ENCODE results near the gene PRRC2A. TPM values are rescaled to one million over a fixed set of nuclear protein-coding genes. Genes with fewer than 3 reads are reported as not detected.

The PRRC2A gene
- total RNA-seq, 1 experiment from 2014 or later: 509 TPM

GRCh38 chr6:31636698-31637596, 16.4 kb downstream of the PRRC2A start:
- CTCF ChIA-PET: interaction anchor here (2.0 kb wide), 1 partner anchor 15 kb away, joined by 6 read pairs; the partner anchor contains the start of gene PRRC2A
- Mint-ChIP-seq H3K36me3 (ENCODE audit: insufficient read depth, unreplicated experiment) (peaks cover 92% of the 10 kb centered on the region), H3K9me3 (ENCODE audit: low read depth, unreplicated experiment) (no peaks in the 10 kb centered on the region), H3K27ac (ENCODE audit: unreplicated experiment) (peak overlapping the region; percentile 11), H3K4me3 (ENCODE audit: low read depth, unreplicated experiment) (no peak overlapping the region), H3K4me1 (ENCODE audit: low read depth, unreplicated experiment) (no peaks in the 10 kb centered on the region), H3K27me3 (ENCODE audit: unreplicated experiment) (no peaks in the 10 kb centered on the region)
- no peak for DNase-seq
- TSS peak; percentile 24 for BruUV-seq (replicated peaks)
- no peak for TF ChIP-seq CTCF (IDR thresholded peaks at IDR 0.05; ENCODE audit: unreplicated experiment)
- intact Hi-C loops (cut with micrococcal nuclease; ENCODE audit: unreplicated experiment): no loop called here

GRCh38 chr6:31639043-31639442, 18.5 kb downstream of the PRRC2A start:
- H3K4me1 Mint-ChIP-seq (ENCODE audit: low read depth, unreplicated experiment): no peaks in the 10 kb centered on the region
- intact Hi-C loops (cut with micrococcal nuclease; ENCODE audit: unreplicated experiment): no loop called here
- H3K36me3 Mint-ChIP-seq (ENCODE audit: insufficient read depth, unreplicated experiment): peaks cover 92% of the 10 kb centered on the region
- no peaks in the 10 kb centered on the region for H3K9me3 Mint-ChIP-seq (ENCODE audit: low read depth, unreplicated experiment)
- BruUV-seq (replicated peaks): no TSS peak
- H3K27me3 Mint-ChIP-seq (ENCODE audit: unreplicated experiment): no peaks in the 10 kb centered on the region
- H3K27ac Mint-ChIP-seq (ENCODE audit: unreplicated experiment): no peak overlapping the region
- H3K4me3 Mint-ChIP-seq (ENCODE audit: low read depth, unreplicated experiment): no peak overlapping the region
- no peak for TF ChIP-seq CTCF (IDR thresholded peaks at IDR 0.05; ENCODE audit: unreplicated experiment)
- DNase-seq: no peak
- CTCF ChIA-PET: interaction anchor here (0.6 to 1.4 kb wide), 6 partner anchors 13 to 725 kb away, joined by 3 to 6 read pairs (median 4); partner anchors contain the start of genes C6orf47, NEU1 and VARS2

GRCh38 chr6:31639449-31639861, 18.9 kb downstream of the PRRC2A start:
- no peak overlapping the region for H3K27ac Mint-ChIP-seq (ENCODE audit: unreplicated experiment)
- no peaks in the 10 kb centered on the region for H3K9me3 Mint-ChIP-seq (ENCODE audit: low read depth, unreplicated experiment)
- no TSS peak for BruUV-seq (replicated peaks)
- no peaks in the 10 kb centered on the region for H3K4me1 Mint-ChIP-seq (ENCODE audit: low read depth, unreplicated experiment)
- intact Hi-C loops (cut with micrococcal nuclease; ENCODE audit: unreplicated experiment): no loop called here
- TF ChIP-seq CTCF (IDR thresholded peaks at IDR 0.05; ENCODE audit: unreplicated experiment): no peak
- H3K27me3 Mint-ChIP-seq (ENCODE audit: unreplicated experiment): no peaks in the 10 kb centered on the region
- no peak for DNase-seq
- H3K36me3 Mint-ChIP-seq (ENCODE audit: insufficient read depth, unreplicated experiment): peaks cover 92% of the 10 kb centered on the region
- CTCF ChIA-PET: interaction anchor here (0.6 to 1.4 kb wide), 6 partner anchors 12 to 726 kb away, joined by 3 to 6 read pairs (median 4); partner anchors contain the start of genes C6orf47, NEU1 and VARS2
- H3K4me3 Mint-ChIP-seq (ENCODE audit: low read depth, unreplicated experiment): no peak overlapping the region

GRCh38 chr6:31640612-31641011, 20.1 kb downstream of the PRRC2A start:
- no peak for TF ChIP-seq CTCF (IDR thresholded peaks at IDR 0.05; ENCODE audit: unreplicated experiment)
- Mint-ChIP-seq H3K4me1 (ENCODE audit: low read depth, unreplicated experiment) (no peaks in the 10 kb centered on the region), H3K27ac (ENCODE audit: unreplicated experiment) (no peak overlapping the region), H3K4me3 (ENCODE audit: low read depth, unreplicated experiment) (no peak overlapping the region), H3K36me3 (ENCODE audit: insufficient read depth, unreplicated experiment) (peaks cover 92% of the 10 kb centered on the region), H3K27me3 (ENCODE audit: unreplicated experiment) (no peaks in the 10 kb centered on the region), H3K9me3 (ENCODE audit: low read depth, unreplicated experiment) (no peaks in the 10 kb centered on the region)
- CTCF ChIA-PET: interaction anchor here (1.4 kb wide), 1 partner anchor 20 kb away, joined by 3 read pairs; the partner anchor contains the start of gene C6orf47
- DNase-seq: no peak
- TSS peak; percentile 77 for BruUV-seq (replicated peaks)
- intact Hi-C loops (cut with micrococcal nuclease; ENCODE audit: unreplicated experiment): no loop called here

All from Calu3 (cell line).